ENCODE data around the gene BMERB1.
"Not testable (repeated sequence)": the region's sequence is repeated elsewhere in the genome, so short reads cannot be mapped to it uniquely, and the experiment has no call there.

The BMERB1 gene

DNA sequence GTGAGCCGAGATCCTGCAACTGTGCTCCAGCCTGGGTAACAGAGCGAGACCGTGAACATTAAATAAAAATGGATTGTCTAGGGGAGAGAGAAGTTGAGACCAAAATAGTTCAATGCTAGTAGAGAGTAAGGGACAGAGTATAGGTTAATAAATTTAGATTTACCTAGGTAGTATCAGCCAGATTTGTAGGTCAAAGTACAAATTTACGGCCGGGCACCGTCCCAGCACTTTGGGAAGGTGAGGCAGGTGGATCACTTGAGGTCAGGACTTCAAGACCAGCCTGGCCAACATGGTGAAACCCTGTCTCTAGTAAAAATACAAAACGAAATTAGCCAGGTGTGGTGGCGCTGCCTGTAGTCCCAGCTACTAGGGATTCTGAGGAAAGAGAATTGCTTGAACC is 12.2 kb upstream of the BMERB1 start:
- DNase-seq (ENCODE audit: low read depth in 4 of 4, low spot score in 1 of 4) = no peak

DNA sequence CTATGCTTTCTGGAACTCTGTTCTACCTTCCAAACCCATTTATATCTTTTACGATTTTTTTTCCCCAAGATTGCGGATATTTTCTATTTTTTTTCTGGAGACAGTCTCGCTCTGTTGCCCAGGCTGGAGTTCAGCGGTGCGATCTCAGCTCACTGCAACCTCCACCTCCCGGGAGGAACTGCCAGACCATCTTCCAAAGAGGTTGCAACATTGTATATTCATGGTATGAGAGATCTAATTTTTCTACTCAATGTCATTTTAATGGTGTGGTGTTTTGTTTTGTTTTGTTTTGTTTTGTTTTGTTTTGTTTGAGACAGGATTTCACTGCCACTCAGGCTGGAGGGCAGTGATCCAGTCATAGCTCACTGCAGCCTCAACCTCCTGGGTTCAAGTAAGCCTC is 8.5 kb upstream of the BMERB1 start:
- DNase-seq (ENCODE audit: low read depth in 4 of 4, low spot score in 1 of 4) = no peak

DNA sequence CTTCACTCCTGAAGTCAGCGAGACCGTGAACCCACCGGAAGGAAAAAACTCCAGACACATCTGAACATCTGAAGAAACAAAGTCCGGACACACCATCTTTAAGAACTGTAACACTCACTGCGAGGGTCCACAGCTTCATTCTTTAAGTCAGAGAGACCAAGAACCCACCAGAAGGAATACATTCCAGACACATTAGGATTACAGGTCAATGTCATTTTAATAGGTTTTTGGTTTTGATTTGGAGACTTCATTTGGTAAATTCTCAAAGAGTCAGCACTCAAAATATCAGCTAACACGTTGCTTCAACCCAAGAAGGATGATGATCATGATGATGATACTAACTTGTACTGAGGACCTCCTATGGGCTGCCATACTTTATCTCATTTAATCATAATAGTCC is 7.6 kb upstream of the BMERB1 start:
- no peak for DNase-seq (ENCODE audit: low read depth in 4 of 4, low spot score in 1 of 4)

DNA sequence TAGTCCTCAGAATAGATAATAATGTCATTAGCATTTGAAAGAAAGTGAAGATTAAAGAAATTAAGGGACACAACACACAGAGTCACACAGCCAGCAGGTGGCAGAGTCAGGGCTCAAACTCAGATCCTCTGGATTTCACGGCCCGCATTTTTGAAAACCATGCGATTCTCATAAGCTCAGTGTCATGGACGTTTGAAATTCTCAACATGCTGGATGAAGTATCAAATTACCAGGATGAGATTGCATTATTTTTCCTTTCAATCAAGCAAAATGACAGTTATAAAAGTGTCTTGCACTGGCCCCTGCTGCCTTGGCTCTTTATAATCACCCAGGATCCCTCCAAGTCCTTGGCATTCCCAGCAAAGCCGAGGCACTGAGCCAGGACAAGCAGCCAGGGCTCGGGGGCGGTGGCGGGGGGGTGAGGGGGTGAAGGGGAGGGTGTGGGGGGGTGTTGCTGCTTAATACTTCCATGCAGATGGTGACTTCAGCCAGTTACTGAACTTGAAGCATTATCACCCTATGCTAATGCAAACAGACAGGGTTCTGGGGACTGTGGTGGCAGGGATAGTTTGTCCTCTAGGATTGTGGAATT is 6.6 kb upstream of the BMERB1 start:
- peak; percentile 15 to 42 (median 30) for DNase-seq (ENCODE audit: low read depth in 4 of 4, low spot score in 1 of 4)

DNA sequence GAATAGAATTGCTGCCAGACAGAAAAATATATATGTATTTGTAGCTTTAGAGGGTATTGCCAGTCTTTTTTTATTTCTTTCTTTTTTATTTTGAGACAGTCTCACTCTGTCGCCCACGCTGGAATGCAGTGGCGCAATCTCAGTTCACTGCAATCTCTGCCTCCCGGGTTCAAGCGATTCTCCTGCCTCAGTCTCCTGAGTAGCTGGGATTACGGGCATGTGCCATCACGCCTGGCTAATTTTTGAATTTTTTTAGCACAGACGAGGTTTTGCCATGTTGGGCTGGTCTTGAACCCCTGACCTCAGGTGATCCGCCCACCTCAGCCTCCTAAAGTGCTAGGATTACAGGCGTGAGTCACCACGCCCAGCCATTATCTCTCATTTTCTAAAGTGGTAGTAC is 3.5 kb upstream of the BMERB1 start:
- not testable (repeated sequence) for DNase-seq (ENCODE audit: low read depth in 4 of 4, low spot score in 1 of 4)

DNA sequence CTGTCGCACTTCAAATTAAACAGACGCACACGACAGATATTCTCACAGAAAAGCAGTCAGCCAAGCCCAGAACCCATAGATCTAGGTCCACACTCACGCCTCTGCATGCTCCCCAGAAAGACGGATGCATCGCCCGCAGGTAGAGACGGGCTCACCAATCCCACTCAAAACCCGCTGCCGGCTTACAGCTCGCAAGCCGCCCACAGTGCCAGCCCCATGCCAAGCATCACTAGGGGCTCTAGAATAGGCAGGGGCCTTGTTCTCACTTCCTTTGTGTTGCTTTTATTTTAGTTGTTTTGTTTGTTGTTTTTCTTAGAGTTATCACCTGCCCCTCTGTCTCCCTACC is 336 bp upstream of the BMERB1 start:
- DNase-seq (ENCODE audit: low read depth in 4 of 4, low spot score in 1 of 4) = no peak

DNA sequence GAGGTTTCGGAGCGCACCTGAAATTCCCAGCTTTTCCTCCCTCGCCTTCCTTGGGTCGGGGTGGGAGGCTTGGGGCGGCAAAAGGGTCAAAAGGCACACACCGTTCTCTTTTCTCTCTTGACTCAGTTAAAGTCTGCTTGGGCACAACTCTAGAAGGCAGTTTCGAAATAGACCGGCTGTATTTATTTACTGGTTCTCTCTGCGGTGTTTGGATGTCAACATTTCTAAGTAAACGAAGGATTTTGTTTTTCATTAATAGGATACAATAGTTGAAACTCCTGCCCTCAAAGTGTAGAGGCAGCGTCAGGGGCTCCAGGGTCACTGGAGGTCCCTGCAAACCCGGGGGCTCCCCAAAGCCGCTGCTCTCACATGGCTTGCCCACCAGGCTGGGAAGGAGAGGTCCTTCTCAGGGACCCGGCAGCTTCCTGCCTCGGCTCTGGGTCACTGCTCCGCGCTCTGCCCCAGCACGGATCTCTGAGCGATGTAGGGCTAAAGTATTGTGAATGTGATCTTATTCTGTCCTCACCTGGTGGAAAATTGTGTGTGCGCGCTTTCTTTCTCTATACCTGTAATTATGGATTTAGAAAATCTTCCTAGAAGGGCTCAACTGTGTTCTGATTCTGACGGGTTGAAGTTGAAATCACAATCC is 952 bp downstream of the BMERB1 start:
- no peak for DNase-seq (ENCODE audit: low read depth in 4 of 4, low spot score in 1 of 4)

DNA sequence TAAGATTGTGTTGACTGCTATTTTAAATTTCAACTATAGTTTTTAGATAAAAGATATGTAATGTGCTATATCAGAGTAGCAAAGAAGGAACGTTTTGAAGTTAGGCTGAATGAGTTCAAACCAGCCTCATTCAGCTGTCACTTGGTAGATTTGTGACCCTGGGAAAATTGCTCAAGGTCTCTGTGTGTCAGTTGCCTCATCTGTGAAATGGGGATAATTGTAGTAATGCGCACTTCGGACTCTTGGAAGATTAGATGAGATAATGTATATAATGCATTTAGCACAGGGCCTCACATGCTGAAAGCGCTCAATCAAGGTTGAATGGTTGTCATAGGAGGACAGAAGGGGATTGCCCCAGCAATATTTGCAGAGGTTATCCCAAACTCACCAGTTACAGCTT is 4.7 kb downstream of the BMERB1 start:
- no peak for DNase-seq (ENCODE audit: low read depth in 4 of 4, low spot score in 1 of 4)

DNA sequence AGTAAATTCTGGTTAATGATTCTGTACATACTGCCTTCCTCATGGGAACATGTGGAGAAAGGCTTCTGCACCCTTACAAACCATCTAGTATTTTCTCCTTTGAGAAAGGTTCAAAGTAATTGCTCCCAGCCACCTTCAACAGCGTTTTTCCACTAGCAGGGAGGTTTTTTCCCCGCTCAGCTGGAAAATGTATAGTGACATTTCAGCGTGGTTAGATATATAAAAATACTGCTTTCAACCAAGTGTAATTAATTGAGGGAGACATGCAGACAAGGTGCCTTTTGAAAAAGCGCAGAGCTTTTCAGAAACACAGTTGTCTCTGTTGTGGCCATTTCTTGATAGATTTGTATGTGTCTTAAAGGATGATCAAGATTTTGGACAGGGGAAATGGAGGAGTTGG is 5.1 kb downstream of the BMERB1 start:
- no peak for DNase-seq (ENCODE audit: low read depth in 4 of 4, low spot score in 1 of 4)

DNA sequence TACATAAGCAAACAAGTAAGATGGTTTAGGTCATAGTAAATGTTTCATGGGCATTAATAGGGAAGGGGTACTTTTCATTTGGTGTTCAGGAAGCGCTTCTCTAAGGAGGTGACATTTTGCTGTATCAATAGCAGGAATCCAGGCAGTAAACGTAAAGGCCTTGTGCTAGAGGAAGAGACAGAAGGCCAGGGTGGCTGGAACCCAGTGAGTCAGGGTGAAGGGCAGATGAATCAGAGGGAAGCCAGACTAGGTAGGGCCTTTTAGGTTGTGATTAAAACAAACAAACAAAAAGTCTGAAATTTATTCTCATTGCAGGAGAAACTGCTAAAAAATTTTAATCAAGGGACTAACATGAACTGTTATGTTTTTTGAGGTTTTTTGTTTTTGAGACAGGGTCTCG is 6.5 kb downstream of the BMERB1 start:
- no peak for DNase-seq (ENCODE audit: low read depth in 4 of 4, low spot score in 1 of 4)

DNA sequence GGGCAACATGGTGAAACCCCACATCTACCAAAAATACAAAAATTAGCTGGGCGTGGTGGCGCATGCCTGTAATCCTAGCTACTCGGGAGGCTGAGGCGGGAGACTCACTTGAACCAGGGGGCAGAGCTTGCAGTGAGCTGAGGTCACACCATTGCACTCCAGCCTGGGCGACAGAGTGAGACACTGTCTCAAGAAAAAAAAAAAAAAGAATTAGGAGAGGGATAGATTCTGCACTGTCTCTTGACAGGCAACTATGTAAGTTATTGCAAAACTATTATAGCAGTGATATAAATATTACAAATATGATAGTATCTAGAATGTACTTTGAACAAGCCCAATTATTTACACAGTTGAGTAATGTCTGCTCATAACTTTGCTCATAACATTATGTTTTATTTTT is 7.8 kb downstream of the BMERB1 start:
- not testable (repeated sequence) for DNase-seq (ENCODE audit: low read depth in 4 of 4, low spot score in 1 of 4)

DNA sequence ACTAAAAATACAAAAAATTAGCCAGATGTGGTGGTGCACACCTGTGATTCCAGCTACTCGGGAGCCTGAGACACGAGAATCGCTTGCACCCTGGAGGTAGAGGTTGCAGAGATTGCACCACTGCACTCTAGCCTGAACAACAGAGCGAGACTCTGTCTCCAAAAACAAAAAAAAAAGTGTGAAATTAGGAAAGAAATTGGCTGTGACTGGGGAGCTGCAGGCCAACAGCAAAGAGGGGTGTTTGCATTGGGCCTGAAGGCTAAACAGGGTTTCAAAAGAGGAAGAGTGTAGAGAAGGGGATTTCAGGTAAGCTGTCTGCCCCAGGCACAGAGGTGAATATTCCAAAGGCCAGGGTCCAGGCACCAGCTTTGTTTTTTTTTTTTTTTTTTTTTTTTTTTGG is 9.4 kb downstream of the BMERB1 start:
- no peak for DNase-seq (ENCODE audit: low read depth in 4 of 4, low spot score in 1 of 4)

DNA sequence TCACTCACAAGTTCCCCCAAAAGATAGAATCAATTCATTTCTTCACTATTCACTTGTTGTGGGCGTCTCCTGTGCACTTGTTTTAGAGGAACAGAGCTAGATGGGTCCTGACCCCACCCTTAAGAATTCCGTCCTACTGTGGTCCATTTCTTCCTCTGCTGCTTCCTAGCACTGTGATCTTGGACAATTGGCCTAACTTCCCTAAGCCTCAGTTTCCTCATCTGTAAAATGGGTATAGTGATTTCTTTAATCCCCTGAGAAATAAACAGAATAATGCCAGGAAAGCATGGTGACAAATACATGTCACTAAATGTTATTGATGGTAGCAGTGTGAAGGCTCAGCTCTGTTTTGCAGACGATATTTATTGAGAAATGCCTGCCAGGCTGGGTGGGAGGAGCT is 9.9 kb downstream of the BMERB1 start:
- no peak for DNase-seq (ENCODE audit: low read depth in 4 of 4, low spot score in 1 of 4)

DNA sequence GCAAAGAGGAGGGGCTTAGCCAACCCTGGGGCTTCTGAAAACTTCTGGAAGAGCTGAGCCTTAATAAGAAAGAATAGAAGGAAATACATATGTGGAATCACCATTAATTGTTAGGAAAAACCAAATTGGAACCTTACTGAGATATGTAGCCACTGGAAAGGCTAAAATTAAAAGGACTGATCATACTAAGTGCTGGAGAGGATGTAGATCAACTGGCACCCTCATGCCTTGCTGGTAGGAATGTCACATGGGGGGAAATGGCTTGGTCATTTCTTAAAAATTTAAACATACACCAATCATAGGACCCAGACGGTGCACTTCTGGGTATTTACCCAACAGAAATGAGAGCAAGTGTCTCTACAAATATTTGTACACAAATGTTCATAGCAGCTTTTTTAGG is 11.1 kb downstream of the BMERB1 start:
- no peak for DNase-seq (ENCODE audit: low read depth in 4 of 4, low spot score in 1 of 4)

DNA sequence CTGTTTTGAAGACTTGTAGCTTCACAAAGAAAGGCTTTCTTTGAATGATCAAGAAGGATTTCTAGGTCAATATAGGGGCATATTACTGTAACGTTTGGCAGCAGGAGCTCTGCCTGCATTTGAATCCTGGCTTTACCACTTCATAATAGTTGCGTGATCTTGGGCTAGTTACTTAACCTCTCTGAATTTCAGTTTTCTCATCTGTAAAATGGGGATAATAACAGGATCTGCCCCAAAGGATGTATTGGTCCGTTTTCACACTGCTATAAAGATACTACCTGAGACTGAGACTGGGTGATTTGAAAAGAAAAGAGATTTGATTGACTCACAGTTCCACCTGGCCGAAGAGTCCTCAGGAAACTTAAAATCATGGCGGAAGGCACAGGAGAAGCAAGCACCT is 12.5 kb downstream of the BMERB1 start:
- DNase-seq (ENCODE audit: low read depth in 4 of 4, low spot score in 1 of 4) = no peak

DNA sequence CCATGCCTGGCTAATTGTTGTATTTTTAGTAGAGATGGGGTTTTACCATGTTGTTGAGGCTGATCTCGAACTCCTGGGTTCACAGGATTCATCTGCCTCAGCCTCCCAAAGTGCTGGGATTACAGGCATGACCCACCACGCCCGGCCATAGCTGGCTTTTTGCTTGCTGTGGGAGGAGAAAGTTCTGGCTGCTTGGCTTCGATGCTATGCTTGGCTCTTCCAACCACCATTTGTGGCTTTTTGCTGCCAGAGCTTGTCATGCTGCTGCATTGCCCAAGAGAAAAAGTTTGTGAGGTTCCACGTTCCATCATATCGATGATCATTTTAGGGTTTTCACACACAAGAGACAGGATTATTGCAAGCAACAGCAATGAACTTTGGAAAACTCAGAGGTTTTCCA is 16.2 kb downstream of the BMERB1 start:
- no peak for DNase-seq (ENCODE audit: low read depth in 4 of 4, low spot score in 1 of 4)

DNA sequence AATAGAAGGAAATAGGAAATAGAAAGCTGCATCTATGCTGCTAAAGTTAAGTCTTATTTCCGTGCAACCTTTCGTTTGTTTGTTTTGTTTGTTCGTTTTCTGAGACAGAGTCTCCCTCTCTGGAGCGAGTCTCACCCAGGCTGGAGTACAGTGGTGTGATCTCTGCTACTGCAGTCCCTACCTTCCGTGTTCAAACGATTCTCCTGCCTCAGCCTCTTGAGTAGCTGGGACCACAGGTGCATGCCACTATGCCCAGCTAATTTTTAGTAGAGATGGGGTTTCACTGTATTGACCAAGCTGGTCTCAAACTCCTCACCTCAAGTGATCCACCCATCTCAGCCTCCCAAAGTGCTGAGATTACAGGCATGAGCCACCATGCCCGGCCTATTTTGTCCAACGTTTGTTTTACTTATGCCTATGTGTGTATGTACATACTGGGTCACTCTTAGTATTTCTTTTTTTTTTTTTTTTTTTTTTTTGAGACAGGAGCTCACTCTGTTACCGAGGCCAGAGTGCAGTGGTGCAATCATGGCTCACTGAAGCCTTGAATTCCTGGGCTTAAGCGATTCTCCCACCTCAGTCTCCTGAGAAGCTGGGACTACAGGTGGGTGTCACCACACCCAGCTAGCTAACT is 16.8 kb downstream of the BMERB1 start:
- no peak for DNase-seq (ENCODE audit: low read depth in 4 of 4, low spot score in 1 of 4)

DNA sequence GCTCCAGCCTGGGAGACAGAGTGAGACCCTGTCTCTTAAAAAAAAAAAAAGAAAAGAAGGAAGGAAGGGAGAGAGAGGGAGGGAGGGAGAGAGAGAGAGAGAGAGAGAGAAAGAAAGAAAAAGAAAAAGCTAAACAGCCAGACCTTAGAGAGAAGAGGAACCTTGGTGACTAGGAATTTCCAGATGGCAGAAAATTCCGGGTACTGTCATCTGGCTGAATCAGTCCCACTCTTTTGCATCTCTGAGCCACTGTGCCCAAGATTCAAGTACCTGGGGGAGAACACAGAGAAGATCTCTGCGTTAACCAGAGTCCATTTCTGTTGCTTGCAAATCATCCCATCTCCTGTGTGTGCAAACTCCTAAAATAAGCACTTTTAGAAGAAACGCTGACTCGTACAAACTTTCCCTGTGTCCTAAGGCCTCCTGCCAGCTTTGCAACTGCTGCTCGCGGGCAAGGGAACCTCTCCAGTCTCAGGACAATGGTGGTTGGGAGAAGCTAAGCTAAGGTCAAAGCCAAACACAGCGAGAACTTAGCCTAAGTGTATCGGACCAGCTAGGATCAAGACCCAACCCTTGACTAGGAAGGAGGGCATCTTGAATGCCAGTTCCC is 18.0 kb downstream of the BMERB1 start:
- DNase-seq (ENCODE audit: low read depth in 4 of 4, low spot score in 1 of 4) = no peak

DNA sequence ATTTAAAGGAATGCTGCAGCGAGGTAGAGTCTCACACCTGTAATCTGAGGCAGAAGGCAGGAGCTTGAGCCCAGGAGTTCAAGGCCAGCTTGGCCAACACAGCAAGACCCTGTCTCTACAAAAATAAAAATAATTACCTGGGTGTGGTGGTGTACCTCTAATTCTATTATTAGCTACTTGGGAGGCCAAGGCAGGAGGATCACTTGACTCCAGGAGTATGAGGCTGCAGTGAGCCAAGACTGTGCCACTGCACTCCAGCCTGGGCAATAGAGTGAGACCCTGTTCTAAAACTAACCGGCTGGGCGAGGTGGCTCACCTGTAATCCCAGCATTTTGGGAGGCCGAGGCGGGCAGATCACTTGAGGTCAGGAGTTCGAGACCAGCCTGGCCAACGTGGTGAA is 18.9 kb downstream of the BMERB1 start:
- DNase-seq (ENCODE audit: low read depth in 4 of 4, low spot score in 1 of 4) = not testable (repeated sequence)

DNA sequence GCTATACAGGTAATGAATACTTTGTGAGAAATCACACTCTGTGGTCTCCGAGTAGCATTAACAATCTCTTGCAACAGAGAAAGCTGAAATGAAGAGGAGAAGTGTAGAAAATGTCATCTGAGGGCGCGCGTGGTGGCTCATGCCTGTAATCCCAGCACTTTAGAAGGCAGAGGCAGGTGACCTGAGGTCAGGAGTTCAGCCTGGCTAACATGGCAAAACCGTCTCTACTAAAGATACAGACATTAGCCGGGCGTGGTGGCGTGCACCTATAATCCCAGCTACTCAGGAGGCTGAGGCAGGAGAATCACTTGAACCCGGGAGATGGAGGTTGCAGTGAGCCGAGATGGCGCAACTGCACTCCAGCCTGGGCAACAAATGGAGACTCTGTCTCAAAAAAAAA is 20.5 kb downstream of the BMERB1 start:
- not testable (repeated sequence) for DNase-seq (ENCODE audit: low read depth in 4 of 4, low spot score in 1 of 4)

DNA sequence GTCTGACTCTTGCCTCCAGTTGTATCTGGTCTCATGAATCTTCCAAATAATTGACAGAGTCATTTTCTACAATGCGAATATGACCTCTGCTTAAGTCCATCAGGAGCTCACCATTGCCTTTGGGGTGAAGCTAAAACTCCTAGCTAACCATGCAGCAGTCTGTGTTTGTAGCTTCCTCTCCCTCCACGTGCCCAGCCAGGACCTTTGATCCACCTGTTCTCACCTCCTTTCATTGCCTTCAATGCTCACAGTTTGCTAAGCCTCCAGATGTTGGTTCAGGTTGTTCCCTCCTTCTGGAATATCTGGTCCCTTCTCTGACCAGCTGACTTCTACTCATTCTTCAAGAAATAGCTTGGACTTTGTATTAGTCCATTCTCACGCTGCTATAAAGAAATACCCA is 23.0 kb downstream of the BMERB1 start:
- DNase-seq (ENCODE audit: low read depth in 4 of 4, low spot score in 1 of 4) = no peak

DNA sequence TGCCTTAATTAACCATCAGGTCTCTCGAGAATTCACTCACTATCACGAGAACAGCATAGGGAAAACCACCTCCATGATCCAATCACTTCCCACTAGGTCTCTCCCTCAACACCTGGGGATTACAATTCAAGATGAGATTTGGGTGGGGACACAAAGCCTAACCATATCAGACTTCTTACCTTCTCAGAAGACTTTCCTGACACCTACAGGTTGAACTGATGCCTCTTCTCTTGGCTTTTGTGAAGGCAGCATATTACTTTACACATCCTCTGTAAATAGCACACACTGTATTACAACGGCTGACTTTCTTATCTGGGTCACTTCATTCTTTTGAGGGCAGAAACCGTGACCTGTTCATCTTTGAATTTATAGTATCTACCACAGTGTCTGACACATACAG is 23.6 kb downstream of the BMERB1 start:
- no peak for DNase-seq (ENCODE audit: low read depth in 4 of 4, low spot score in 1 of 4)

DNA sequence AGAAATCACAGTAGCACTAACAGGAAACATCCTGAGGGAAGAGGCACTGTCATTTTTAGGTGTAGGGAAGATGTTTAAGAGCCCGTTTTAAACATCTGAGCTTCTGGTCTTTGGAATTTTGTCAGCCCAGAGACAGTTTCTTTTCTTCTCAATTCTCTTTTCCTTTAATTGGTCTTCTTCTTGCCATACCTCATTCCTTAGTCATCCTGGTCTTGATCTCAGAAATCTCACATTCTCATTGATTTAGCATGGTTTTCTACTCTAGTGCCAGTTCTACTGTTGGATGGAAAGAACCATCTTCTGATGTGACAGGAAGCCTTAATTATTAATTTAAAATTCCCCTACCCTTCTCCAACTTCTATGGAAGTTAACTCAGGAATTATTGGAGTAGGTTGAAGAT is 25.4 kb downstream of the BMERB1 start:
- no peak for DNase-seq (ENCODE audit: low read depth in 4 of 4, low spot score in 1 of 4)

Measured in stimulated activated CD4-positive, alpha-beta T cell treated with anti-CD3 and anti-CD28 coated beads, Interleukin-1b, Interleukin-23, amount 100 ng/mL, for 24 hours (primary cell).